Measurements from ENCODE around the gene PTK7.

GRCh38 chr6:43180058-43180457, 103.9 kb downstream of the PTK7 start:
- TF ChIP-seq POLR2A (IDR thresholded peaks at IDR 0.05) (no peak), CTCF (IDR thresholded peaks at IDR 0.05) (no peak)
